NCI-H524 (cell line): Measurements from ENCODE around the gene TBPL1.
"Not testable (repeated sequence)": the region's sequence is repeated elsewhere in the genome, so short reads cannot be mapped to it uniquely, and the experiment has no call there.

Experiments
- DNase-seq, 2 experiments: peaks; one replicate each; lab custom pipeline; 2025; lab: John Stamatoyannopoulos, UW

Gene TBPL1

GRCh38 chr6:133952815-133953633 is at the start of gene TBPL1:
TSS of gene TBPL1 (plus strand) at chr6:133953224. CDS start at chr6:133980126, 26,902 bp downstream.
- peak; percentile 99 for DNase-seq

GRCh38 chr6:133903855-133904254 is 49.2 kb upstream of the TBPL1 start:
- DNase-seq: no peak

- no peak for DNase-seq
These were observed 47.0 kb upstream of the TBPL1 start for GRCh38 chr6:133906050-133906449.

GRCh38 chr6:133916650-133917151 is 36.3 kb upstream of the TBPL1 start:
- peak; percentile 89 to 96 for DNase-seq

- DNase-seq: peak in 1 of 2 experiments; percentile 14
These were observed 35.2 kb upstream of the TBPL1 start for GRCh38 chr6:133917781-133918180.

- DNase-seq: peak; percentile 93 to 94
These were observed 34.7 kb upstream of the TBPL1 start for GRCh38 chr6:133918208-133918930.

GRCh38 chr6:133919362-133919761 is 33.7 kb upstream of the TBPL1 start:
- DNase-seq: no peak

- peak; percentile 88 to 89 for DNase-seq
These were observed 31.7 kb upstream of the TBPL1 start for GRCh38 chr6:133921249-133921859.

- peak; percentile 75 to 83 for DNase-seq
These were observed 29.0 kb upstream of the TBPL1 start for GRCh38 chr6:133923938-133924593.

- peak in 1 of 2 experiments; percentile 71 for DNase-seq
These were observed 21.8 kb upstream of the TBPL1 start for GRCh38 chr6:133931221-133931620.

GRCh38 chr6:133936352-133936751 is 16.7 kb upstream of the TBPL1 start:
- DNase-seq: not testable (repeated sequence)

- DNase-seq: peak in 1 of 2 experiments; percentile 24
These were observed 15.1 kb upstream of the TBPL1 start for GRCh38 chr6:133937909-133938308.

- DNase-seq: no peak
These were observed 14.5 kb upstream of the TBPL1 start for GRCh38 chr6:133938533-133938932.

GRCh38 chr6:133939778-133940667 is 13.0 kb upstream of the TBPL1 start:
- no peak for DNase-seq

- DNase-seq: no peak
These were observed 7.9 kb upstream of the TBPL1 start for GRCh38 chr6:133945158-133945557.

- DNase-seq: peak; percentile 62 to 86
These were observed 5.6 kb upstream of the TBPL1 start for GRCh38 chr6:133947302-133947900.

- no peak for DNase-seq
These were observed 4.6 kb upstream of the TBPL1 start for GRCh38 chr6:133948472-133948871.

GRCh38 chr6:133951227-133951626 is 1.8 kb upstream of the TBPL1 start:
- peak in 1 of 2 experiments; percentile 17 for DNase-seq

GRCh38 chr6:133951881-133952814 is 876 bp upstream of the TBPL1 start:
- peak; percentile 82 to 86 for DNase-seq
